Thoracic aorta (tissue), 2 donors: Measurements from ENCODE around the gene DDX1. TPM values are rescaled to one million over a fixed set of nuclear protein-coding genes. Genes with fewer than 3 reads are reported as not detected.
"Not testable (repeated sequence)": the region's sequence is repeated elsewhere in the genome, so short reads cannot be mapped to it uniquely, and the experiment has no call there.

Source experiments
- ATAC-seq: fragments of 150-250 bp; one replicate; pipeline ENCODE4 v1.8.0; 2017; ENCODE audit warnings: low read depth; ENCODE audit not compliant: insufficient number of reproducible peaks, low FRiP score
- DNase-seq: peaks from one replicate; pipeline ENCODE4 v3.0.0-alpha.2; 2020; ENCODE audit warnings: low spot score
- H3K27ac ChIP-seq, 2 donors: fragments of 200-600 bp; sonication (generic); 1 replicate in 1 of 2; 2 replicates in 1 of 2; pipeline ENCODE4 v1.5.1; 2016; ENCODE audit warnings: mild to moderate bottlenecking in 2 of 2, moderate library complexity in 2 of 2
- H3K27me3 ChIP-seq: fragments of 200-600 bp; sonication (generic); replicated peaks from 2 replicates; pipeline ENCODE4 v1.6.0; 2016; ENCODE audit warnings: mild to moderate bottlenecking; ENCODE audit not compliant: insufficient read depth
- H3K36me3 ChIP-seq: fragments of 200-600 bp; sonication (generic); one replicate; pipeline ENCODE4 v1.5.1; 2016
- H3K4me1 ChIP-seq, 2 donors: fragments of 200-600 bp; sonication (generic); 1 replicate in 1 of 2; 2 replicates in 1 of 2; pipeline versions ENCODE4 v1.5.1 to v1.6.0; 2016; ENCODE audit warnings: low read depth in 2 of 2, mild to moderate bottlenecking in 1 of 2; ENCODE audit not compliant: control insufficient read depth in 1 of 2
- H3K4me3 ChIP-seq: fragments of 200-600 bp; sonication (generic); 2 replicates; pipeline ENCODE4 v1.5.1; 2016; ENCODE audit warnings: mild to moderate bottlenecking
- H3K9me3 ChIP-seq: fragments of 200-600 bp; sonication (generic); 2 replicates; pipeline ENCODE4 v1.5.1; 2016
- CTCF ChIP-seq: fragments of 200-600 bp; sonication (generic); IDR thresholded peaks from one replicate; pipeline ENCODE4 v1.5.1; 2019; ENCODE audit warnings: antibody characterized with exemption
- total RNA-seq, 2 donors: library from RNA; depleted of rRNA; stranded (reverse); fragments of >200 nt; gene quantifications; one replicate each; pipeline versions ENCODE4 v1.1.0 to v1.2.3, GENCODE V29; 2016

Gene DDX1
- 10 to 100 TPM; 58.3 to 61.3 TPM for total RNA-seq

DNA sequence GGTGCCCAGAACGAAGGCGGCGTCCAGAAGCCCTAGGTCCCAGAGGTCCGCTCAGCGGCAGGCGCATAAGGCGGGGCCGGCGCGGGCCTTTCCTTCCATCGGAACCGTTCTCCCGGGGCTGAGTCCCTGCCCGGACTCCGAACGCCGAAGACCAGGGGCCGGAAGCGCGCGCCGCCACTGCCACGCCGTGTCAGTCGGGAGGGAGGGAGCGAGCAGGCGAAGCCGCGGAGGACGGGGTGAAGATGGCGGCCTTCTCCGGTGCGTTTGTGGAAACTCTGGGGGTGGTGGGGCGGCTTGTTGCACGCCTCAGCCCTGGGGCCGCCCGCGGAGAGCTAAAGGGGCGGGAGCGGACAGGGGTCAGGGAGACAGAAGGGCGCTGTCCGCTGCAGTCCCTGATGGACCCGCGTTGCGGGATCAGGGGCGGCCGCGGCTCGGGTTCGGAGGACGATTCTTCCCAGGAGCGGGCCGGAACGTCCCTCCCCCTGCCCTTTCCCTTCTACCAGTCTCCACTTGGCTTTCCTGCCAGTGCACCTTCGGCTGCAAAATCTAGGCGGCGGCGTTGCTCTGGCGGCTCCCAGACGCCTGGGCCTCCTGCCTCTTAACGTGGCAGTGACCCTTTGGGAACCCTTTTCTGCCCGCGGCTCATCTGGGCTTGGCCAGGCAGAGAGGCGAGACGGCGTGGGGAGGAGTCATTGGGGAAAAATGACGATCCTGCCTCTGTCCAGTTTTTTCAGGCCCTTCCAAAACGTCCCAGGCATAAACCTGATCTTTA lies at the start of gene DDX1:
Gene DDX1, plus strand, starts transcription at position 177 of the 772 bp plus-strand sequence. Its CDS starts 66 bp downstream, at position 243.
- DNase-seq = peak; percentile 35
- TF ChIP-seq CTCF = no peak

GRCh38 chr2:15542269-15542668 lies 49.4 kb upstream of the DDX1 start:
- not testable (repeated sequence) for H3K27me3 ChIP-seq, ATAC-seq, DNase-seq, H3K4me1 ChIP-seq, H3K27ac ChIP-seq, H3K9me3 ChIP-seq, H3K36me3 ChIP-seq, H3K4me3 ChIP-seq

More for the DNA sequence above, at the start of gene DDX1:
- Histone ChIP-seq H3K4me1 (peaks cover 12 to 29% of the 10 kb centered on the region in 2 donors), H3K27ac (peak within 1 kb of the TSS; percentile 81 to 84), H3K4me3 (peak within 1 kb of the TSS; percentile 74), H3K36me3 (no peaks in the 10 kb centered on the region), H3K9me3 (no peaks in the 10 kb centered on the region), H3K27me3 (no peaks in the 10 kb centered on the region)
- ATAC-seq = peak; percentile 83

- no peak for TF ChIP-seq CTCF
- Histone ChIP-seq H3K4me1 (no peaks in the 10 kb centered on the region), H3K27me3 (no peaks in the 10 kb centered on the region), H3K27ac (no peak overlapping the region), H3K36me3 (no peaks in the 10 kb centered on the region), H3K4me3 (no peak overlapping the region), H3K9me3 (no peaks in the 10 kb centered on the region)
- DNase-seq (no peak), ATAC-seq (no peak)
Measured at GRCh38 chr2:15543053-15543452, 48.6 kb upstream of the DDX1 start.

GRCh38 chr2:15543541-15543940 lies 48.1 kb upstream of the DDX1 start:
- no peak for TF ChIP-seq CTCF
- no peak for DNase-seq
- H3K27me3 ChIP-seq = no peaks in the 10 kb centered on the region
- H3K4me1 ChIP-seq = no peaks in the 10 kb centered on the region
- H3K36me3 ChIP-seq = no peaks in the 10 kb centered on the region
- ATAC-seq = no peak
- no peak overlapping the region for H3K4me3 ChIP-seq
- no peaks in the 10 kb centered on the region for H3K9me3 ChIP-seq
- no peak overlapping the region for H3K27ac ChIP-seq

GRCh38 chr2:15544227-15544626 lies 47.4 kb upstream of the DDX1 start:
- DNase-seq = no peak
- H3K4me1 ChIP-seq = no peaks in the 10 kb centered on the region

More at GRCh38 chr2:15544227-15544626, 47.4 kb upstream of the DDX1 start:
- H3K27me3 ChIP-seq = no peaks in the 10 kb centered on the region
- TF ChIP-seq CTCF = no peak
- H3K27ac ChIP-seq = no peak overlapping the region
- H3K36me3 ChIP-seq = peaks cover 3% of the 10 kb centered on the region
- no peaks in the 10 kb centered on the region for H3K9me3 ChIP-seq
- ATAC-seq = no peak
- H3K4me3 ChIP-seq = no peak overlapping the region
